ENCODE data around the gene MYRIP.
"Not testable (repeated sequence)": the region's sequence is repeated elsewhere in the genome, so short reads cannot be mapped to it uniquely, and the experiment has no call there.

Gene MYRIP

DNA sequence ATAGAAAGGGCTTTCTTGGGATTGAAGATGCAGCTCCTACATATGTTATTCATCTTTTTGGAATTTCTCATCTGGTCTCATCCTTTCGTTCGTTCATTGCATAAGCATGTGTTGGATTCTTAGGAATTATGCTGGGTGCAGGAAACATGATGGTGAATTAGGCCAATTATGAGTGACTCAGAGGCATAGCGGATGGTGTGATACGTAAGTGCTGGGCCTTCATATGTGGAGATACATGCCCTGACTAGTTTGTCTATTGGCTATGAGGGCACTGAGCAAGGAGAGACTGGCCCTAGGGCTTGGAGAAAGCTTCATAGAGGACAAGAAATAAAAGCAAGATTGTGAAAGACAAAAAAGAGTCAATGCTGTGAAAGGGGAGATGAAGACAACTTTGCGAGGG lies 235.1 kb downstream of the MYRIP start:
- no peak for DNase-seq

DNA sequence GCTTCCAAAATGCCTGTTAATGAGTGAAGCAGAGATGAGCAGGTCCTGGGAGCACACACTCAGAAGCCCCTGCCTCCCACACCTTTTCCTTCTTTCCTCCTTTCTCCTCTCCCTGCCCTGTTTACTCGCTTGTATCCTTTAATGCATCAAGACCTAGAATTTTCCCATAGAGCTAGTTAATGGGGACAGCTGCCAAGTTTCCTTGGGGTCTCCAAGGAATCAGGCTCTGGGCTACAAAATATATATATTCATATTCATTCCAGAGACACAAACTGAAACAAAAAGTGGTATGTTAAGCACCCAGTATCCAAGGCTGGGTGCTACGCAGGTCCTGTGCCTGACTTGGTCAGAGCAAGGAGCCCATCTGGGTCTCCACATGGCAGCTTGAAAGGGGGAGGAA lies 235.6 kb downstream of the MYRIP start:
- no peak for DNase-seq

DNA sequence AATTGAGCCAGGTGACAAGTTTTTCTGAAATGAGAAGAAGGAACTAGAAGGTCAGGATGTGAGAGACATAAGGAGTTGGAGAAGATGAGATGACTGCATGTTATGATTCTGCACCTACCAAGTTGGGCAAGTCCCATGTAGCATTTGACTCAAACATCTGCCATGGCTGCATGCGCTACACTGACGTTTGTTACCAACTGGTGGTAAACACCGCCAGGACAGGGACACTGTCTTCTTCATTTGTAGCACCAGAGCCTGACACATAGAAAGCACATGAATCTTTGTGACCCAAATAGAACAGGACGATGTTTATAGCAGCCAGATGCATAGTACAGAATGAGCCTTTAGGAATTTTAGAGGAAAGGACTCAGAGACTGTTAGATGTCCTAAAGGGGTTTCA lies 236.7 kb downstream of the MYRIP start:
- DNase-seq: no peak

DNA sequence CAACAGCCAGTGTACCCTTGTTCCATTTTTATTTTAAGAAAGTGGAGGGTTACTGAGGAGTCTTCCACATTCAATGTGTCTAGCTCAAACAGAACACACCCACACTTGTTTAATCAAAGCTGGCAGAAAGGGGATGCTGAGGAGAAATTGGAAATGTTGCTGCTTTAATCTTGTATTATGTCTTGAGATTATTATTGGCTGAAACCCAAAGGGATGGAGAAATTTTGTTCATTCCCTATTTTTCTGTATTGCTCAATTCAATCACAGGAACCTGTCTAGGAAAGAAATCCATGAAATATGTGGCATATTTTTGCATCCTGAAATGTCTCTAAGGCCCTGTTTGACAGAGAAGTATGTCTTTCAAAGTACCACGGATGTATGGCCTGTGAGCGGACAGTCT lies 238.0 kb downstream of the MYRIP start:
- no peak for DNase-seq

DNA sequence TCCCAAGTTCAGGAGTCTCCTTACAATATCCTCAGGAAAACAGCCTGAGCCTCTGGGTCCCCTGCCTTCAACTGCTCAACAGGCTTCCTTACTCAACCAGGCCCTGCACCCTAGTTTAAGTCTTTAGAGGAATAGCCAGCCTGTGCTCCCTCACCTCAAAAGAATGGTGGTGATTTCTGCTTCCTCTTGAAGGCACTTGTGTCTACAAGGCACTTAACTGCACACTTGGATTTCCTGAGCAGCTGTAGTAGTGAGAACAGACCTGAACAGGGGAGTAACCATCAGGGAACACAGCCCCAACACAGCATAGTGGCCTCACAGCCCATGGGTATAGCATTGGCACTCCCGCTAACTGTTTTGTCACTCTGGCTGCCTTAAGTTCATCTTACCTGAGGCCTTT lies 244.3 kb downstream of the MYRIP start:
- no peak for DNase-seq

DNA sequence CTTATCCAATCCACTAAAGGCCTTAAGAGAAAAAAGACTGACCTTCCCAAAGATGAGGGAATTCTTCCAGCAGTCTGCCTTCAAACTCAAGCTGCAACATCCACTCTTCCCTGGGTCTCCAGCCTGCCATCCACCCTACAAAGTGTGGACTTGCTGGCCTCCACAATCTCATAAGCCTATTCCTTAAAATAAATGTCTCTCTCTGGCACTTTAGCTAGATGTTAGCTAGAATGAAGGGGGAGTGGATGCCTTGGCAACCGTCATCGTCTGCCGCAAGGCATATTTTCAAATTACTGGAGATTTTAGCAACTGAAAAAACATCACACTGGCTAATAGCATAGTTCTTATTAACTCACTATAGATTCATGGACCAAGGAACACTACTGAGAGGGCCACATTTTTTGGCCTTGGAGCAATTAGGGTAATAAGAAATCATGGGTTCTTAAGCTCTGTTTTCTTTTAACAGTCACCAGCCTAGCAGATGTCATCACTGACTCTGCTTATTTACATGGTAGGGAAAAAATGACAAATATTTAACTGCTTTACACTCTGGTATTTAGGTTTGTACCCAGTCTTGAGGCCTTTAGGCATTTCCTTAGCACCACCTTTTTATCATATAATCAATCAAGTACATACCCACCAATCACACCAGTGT lies 245.3 kb downstream of the MYRIP start:
- DNase-seq: no peak

DNA sequence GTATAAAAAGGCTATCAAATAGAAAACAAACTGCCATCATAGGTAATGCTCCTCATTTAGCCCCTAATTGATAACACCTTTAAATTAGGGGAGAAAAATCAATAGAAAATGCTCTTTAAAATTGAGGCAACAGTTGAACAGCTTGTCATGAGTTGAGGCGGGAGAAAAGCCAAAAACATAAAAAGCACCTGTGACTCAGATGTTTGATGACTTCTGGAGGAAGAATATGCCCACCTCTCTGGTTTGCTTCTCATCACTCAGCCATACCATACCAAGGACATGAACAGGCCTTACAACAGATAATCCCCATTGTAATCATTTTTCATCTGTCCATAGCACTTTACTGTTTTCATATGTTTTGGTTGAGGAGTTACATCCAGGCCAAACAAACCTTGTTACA lies 246.0 kb downstream of the MYRIP start:
- DNase-seq: no peak

DNA sequence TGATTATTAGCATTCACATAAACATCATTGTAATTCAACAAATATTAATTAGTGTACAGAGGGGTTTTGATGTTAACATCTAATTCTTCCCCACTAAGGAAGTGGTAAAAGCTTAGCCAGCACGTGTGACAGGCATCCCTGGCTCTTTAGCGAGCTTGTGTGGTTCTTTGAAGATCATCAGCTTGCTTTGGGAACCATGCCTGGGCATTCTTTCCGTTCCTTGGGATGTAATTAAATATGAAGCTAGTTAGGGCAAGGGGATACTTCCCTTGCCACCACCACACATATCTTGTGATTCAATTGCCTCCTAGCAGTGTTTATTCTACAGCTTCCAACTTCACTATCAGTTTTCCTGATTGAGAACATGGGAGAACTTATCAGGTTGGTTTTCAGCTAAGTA lies 246.5 kb downstream of the MYRIP start:
- no peak for DNase-seq

DNA sequence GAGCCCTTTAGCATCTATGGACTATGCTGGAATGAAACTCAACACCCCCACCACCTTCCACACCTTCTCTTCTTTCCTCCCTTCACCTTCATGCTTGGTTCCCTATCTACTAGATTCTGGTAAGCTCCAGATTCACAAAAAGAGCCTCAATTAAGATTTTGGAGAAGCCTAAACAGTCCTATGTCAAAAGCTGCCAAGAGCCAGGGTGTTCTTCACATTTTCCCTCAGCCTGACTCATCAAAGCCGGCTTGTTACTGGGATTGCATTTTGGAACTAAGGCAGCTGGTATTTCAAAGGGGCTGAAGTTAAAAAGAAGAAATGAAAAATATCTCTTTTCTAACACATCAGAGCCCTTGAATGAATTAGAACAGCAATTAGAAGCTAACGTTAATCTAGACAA lies 247.7 kb downstream of the MYRIP start:
- no peak for DNase-seq

DNA sequence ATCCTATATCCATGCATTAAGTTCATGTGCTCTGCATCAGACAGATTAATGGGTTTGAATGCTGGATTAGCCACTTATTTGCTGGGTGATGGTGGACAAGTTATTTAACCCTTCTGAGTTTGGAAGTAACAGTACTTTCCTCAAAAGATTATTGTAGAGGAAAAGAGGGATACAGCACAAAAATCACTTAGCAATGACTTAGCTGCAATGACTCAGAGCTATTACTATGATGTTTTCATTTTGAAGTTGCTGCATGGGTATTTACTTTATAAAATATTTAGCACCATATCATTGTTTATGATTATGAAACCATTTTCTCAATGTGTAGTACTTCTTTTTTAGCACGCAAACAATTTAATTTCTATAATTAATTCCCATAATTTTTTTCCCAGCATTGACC lies 248.4 kb downstream of the MYRIP start:
- no peak for DNase-seq

DNA sequence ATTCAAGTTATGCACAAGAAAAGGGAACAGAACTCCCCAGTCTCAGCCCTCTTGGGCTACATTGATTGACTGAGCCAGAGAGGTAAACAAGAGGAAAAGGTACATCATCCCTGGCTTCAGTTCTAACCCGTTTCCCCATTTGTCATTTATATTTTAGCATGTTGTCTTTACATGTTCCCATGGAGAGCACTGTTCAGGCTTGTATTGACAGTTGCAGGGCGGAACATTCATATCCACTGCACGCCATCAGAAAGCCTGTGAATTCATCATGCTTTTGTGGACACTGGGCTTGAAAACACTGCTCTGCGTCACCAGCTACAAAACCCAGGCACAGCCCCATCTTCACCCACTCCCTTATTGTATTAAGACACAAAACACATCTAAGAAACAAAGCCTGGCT lies 259.2 kb downstream of the MYRIP start:
- no peak for DNase-seq

DNA sequence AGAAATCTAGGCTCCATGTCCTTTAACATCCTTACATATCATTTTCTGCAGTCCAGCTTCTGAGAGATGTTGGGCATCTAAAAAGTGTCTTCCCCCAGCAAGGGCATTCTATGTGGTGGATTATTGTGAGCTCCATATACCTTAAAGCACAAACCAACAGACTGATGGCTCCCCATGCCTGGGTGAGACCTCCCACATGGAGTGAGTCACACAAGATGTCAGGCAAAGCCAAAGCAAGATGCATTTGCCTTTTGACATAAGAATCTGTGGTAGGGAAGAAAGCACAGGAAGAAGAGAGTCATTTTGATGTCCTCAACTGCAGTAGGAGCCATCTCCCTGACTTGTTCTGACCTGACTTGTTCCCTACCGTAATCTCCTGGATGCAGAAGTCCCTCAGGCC lies 261.4 kb downstream of the MYRIP start:
- DNase-seq: no peak

DNA sequence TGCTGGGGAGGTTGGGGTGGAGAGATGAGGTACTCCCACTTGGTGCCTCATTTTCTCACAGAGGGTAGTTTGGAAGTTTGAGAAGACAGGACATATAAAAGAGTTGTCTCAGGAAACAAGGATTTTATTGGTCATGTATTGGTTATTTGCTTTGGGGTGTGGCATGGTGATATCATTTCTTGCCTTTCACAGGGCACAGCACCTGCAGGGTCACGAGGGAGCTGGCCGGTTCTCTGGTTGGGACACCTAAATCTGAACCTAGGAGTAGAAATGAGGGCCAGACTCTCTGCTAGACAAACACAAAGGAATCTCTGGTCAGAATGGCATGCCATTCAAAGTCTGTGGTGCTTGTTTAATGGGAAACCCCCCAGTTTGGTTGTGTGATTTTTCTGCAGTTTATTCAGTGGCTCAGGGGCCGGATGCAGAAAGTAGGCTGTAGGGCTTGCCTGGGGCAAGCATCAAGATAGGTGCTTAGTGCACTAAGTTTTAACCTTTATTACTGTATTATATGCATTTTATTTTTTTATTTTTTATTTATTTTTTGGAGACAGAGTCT lies 262.4 kb downstream of the MYRIP start:
- no peak for DNase-seq

DNA sequence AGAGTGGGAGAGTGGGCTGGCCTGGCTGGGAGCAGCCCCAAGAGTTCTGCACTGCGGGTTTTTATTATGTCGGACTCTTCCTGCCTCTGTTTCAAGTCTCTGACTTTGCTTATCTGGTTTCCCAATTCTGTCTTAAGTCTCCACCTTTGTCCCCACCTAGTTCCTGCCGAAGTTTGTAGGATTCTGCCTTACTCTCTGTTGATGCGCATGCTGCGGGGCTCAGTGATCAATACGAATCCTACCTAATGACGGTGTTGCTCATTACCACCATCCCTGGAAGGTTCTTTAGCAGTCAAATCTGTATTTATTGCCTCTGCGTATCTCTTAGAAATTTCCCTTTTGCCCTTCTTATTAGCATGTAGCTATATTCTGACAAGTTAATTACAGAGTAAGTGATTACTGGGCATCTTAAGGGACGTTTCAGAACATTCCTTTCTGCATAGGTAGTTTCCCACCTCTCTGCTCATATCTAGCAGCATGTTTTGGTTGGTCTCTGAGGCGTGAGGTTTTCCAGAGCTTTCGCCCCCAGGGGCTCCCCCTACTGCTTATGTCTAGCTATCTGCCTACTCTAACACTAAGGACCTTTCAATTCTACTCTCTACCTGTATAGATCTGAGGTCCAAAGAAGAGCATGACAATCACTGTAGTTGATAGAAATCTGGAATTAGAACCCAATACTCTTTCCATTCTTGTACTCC lies 264.1 kb downstream of the MYRIP start:
- DNase-seq: no peak

DNA sequence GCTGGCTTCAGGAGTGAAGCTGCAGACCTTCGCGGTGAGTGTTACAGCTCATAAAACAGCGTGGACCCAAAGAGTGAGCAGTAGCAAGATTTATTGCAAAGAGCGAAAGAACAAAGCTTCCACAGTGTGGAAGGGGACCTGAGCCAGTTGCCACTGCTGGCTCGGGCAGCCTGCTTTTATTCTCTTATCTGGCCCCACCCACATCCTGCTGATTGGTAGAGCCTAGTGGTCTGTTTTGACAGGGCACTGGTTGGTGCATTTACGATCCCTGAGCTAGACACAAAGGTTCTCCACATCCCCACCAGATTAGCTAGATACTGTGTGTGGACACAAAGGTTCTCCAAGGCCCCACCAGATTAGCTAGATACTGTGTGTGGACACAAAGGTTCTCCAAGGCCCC lies 267.7 kb downstream of the MYRIP start:
- DNase-seq: not testable (repeated sequence)

DNA sequence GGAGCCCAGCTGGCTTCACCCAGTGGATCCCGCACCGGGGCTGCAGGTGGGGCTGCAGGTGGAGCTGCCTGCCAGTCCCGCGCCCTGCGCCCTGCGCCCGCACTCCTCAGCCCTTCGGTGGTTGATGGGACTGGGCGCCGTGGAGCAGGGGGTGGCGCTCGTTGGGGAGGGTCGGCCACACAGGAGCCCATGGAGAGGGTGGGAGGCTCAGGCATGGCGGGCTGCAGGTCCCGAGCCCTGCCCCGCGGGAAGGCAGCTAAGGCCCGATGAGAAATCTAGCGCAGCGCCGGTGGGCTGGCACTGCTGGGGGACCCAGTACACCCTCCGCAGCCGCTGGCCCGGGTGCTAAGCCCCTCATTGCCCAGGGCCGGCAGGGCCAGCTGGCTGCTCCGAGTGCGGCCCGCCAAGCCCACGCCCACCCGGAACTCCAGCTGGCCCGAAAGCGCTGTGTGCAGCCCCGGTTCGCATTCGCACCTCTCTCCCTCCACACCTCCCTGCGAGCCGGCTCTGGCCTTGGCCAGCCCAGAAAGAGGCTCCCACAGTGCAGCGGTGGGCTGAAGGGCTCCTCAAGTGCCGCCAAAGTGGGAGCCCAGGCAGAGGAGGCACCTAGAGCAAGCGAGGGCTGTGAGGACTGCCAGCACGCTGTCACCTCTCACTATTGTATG lies 268.6 kb downstream of the MYRIP start:
- DNase-seq: not testable (repeated sequence)

DNA sequence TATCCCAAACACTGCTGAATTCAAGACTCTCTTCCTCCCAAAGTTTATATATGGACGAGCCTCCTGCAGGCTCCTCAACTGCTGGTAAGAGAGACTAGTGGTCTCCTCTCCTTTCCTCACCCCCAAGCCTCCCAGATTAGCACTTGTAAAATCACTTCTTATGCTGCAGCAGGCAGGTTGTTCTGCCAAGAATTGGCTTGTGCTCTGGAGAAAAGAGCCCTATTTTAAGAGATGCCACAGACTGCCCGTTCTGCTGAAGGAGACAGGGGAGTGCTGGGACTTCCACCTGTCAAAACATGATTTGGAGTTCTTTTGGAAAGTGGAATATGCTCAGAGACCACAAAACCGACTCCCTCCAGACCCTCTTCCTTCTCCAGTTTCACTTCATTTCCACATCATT lies 269.2 kb downstream of the MYRIP start:
- no peak for DNase-seq

DNA sequence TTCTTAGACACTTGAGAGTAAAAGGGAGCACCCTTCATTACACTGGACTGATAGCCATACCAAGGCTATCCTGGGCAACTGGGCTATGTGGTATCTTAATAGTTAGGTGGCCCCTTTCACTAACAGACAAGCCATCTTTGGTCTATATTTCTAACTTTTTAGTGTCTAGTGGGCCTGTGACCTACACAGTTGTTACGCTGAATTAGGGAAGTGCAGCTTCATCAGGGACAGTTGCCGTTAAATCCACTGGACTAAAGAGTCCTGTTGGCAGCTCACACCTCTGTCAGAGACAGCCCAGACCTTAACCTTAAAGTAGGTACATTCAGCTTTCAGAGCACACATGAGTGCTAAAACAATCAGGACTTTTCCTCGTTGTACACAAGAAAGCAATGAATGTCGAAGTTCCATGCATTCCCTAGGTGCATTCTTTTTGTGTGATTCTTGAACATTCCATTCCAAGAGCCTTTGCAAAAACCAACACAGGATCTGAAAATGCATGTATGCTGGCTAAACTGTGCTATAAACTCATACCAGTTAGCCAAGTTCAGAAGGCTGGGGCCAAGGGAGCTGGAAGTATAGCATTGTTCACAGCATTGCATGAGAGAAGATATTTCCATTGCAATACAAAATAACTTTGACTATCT lies 269.9 kb downstream of the MYRIP start:
- no peak for DNase-seq

DNA sequence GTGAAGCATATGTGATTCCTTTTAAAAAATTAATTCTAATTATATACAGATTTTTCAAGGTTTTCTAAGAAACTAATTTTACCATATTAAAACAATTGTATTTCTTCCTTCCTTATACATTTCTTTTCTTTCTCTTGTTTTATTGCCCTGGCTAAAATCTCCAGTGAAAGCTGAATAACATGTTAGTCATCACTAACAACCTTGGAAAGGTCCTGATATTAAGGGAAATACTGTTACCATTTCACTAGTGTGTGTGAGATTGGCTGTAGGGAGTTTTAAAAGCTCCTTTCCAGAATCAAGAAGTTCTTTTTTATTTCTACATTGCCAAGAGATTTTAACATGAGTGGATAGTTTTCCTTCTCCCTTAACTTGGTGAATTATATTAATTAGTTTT lies 270.4 kb downstream of the MYRIP start:
- DNase-seq: no peak

DNA sequence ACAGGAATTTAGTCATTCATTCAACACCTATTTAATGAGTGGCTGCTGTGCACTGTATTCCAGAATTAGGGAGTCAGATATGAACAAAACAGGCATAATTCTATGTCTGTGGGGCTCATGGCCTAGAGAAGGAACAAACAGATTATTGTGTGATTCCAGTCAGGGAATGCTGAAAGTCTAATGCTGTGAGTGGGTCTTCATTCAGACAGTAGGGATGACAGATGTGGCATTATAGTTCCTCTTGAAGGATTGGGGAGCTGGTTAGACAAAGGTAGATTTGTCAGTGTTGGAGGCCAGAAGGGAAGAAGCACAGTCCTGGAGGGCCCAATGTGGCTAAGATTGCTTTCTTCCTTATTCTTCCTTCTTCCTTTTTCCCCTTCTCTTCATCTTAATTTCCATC lies 273.7 kb downstream of the MYRIP start:
- DNase-seq: no peak

DNA sequence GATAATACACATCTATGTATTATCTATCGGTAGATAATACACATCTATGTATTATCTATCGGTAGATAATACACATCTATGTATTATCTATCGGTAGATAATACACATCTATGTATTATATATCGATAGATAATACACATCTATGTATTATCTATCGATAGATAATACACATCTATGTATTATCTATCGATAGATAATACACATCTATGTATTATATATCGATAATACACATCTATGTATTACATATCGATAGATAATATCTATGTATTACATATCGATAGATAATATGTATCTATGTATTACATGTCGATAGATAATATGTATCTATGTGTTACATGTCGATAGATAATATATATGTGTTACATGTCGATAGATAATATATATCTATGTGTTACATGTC lies 275.0 kb downstream of the MYRIP start:
- not testable (repeated sequence) for DNase-seq

DNA sequence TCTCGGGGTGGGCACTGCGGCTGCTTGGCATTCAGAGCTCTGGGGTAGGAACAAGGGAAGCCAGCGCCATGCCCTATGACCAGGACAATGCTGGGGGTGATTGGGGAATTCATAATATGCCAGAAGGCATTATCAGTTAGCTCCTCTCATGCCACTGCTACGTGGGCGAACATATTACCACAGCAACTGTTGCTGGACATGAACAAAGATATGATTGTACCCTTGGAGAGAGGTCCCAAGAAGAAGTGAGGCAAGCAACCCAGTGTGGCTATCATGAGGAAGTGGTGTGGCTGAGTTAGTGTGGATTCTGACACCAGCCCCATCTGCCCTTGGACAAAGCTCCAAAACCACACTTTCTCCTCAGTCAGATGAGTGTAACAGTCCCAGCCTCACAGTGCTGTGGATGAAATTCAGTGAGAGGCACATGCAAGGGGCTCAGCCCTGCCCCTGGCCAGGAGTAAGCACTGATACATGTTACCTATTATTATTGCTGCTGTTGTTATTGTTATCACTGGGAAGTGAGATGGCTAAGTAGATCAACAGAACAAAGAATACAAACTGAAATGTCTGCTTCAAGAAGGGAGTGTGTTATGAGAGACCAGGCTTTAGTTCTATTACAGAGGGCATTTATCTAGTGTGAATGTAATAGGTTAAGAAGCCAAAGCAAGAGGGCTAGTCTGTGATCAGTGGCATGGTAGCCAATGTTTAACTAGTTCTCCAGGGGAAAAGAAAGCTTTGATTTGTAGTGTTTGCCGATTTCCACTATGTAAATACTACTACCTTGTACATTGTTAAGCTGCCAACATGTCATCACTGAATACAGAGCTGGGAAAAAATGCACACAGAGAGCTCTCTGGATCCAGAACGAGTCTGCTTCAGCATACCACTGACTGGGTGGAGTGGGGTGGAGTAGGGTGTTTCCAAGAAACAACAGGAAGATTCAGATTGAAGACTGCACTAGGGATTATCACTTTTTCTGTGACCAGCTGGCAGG lies 277.8 kb downstream of the MYRIP start:
- DNase-seq: peak; percentile 66

Measured in NCI-H510A treated with DMSO at 0.1 percent for 48 hours (cell line).